ENCODE results near the gene HOXB4.

HOXB4 gene

DNA sequence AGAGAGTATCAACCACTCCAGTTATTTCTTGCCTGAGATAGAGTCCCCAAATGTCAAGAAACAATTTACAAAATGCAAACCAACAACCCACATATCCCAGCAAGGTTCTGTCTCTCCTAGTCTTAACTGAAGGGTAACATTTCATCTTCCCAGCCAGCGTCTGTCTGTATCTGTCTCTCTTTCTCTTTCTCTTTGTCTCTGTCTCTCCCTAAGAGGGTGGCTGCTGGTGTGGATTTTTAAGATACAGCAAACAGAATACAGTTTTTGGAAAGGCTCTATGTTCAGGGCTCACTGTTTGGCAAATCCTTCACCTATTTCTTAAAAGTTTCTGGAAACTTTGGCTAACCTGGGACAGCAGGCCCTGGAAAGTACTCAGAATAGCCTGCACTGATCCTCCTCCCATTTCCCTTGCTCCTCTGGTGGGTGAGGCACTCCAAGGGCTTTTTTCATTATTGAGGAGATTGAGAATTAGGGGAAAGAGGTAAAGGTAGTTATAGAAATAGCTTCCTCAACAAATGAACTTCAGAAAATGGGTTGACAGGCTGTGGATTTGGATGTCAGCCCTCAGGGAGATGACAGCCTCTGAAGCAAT is 6.2 kb downstream of the HOXB4 start:
- no peak for DNase-seq (ENCODE audit: low read depth)

DNA sequence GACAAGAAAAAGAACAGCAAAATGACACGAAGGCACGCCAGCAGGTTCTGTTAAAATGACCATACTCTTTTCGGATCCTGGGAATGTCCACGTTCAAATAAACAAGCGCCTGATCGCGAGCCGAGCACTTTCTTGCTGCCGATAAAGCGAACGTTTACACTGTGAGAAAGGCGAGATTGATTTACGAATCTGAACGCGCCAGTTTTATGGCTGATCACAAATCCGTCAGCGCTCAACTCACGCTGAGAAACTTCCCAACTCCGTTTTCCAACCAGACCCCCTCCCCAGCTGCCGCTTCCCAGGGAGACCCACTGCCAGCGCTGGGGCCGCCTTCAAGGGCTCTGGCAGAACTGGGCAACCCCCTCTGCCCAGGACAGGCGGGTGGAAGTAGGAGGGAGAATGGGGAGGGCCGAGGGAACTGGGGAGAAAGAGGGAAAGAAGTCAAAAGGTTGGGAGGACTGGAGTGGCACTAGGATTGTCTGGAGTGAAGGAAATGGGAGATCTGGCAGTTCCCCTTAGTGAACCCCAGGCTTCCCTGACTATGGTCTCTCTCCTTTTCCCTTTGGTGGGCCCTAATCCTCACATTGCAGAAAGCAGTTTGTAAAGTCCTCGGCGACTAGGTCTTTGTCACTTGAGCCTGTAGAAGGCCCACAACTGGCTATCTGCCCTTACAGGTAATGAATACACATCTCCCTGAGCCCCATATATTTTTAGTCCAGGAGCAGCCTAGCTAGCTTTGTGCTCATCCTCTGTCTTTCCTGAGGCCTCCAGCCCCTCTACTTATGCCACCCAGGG is 6.9 kb downstream of the HOXB4 start:
- DNase-seq (ENCODE audit: low read depth): no peak

DNA sequence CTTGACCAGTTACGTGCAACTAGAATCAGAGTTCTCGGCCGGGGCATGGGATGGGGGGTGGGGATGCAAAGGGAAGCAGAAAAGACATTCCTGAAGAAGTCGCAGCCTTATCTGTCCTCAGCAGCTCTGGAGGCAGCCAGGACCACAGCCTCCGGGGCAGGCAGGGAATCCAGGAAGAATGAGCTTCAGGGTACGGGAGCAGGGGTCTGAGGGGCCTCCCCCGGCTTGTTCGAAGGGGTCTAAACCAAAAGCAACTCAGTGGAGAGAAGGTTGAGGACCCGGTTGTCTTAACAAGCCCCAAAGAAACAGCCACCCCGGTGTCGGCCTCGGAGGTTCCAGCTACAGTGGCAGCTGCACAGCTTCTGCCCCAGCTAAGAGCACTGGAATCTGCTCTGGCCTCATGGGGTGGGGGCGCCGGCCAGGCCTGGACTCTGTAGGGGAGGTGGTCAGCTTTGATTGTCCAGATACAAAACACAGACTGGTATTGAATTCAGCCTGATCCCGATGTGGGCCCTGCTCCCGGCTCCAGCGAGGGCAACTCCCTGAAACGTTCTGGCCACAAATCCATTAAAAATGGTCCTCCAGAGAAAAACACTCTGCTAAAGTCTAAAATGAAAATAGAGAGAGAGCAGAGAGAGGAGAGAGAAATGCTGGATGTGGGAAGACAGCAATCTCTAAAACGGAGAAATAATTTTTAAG is 7.7 kb downstream of the HOXB4 start:
- no peak for DNase-seq (ENCODE audit: low read depth)

DNA sequence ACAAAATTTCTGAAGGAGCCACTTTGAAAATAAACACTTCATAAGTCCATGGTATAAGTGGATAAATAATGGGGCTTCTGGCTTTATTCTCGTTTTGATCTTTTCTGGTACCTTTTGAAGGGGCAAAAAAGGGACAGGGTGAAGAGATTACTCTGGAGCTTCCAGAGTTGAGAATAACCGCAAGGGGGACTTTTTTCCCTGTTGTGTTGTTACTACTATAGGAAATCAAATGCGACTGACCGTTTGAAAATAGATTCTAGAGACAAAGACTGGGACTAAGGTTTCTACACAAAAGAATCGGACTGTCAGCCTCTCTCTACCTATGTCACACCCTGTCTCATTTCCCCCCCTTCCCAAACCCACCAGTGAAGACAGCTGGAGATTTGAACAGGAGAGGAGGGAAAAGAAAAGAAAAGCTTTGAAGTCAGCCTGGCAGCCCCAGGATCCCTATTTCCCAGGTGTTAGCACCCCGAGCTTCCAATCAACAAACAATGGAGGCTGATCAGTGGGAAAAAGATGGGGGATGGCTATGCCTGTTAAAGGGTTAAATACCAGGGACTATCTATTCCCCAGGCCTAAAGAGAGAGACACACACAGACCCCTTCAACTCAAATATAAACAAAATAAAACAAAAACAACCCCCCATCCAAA is 8.4 kb downstream of the HOXB4 start:
- DNase-seq (ENCODE audit: low read depth): no peak

DNA sequence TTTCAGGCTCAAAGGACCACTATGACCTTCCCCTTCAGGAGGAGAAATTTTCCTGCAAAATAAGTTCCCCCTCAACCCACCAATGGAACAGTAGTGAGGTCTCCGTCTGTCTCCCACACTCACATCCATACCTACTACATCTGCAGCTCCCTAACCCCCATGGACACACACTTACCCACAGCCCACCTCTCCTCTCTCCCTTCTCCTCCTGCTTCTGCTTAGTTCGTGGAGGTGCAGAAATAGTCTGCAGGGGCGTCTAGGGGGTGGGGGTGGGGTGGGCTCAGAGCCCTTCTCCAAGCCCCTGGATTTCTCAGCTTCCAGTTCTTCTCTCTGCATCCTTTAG is 8.9 kb downstream of the HOXB4 start:
- DNase-seq (ENCODE audit: low read depth): no peak

DNA sequence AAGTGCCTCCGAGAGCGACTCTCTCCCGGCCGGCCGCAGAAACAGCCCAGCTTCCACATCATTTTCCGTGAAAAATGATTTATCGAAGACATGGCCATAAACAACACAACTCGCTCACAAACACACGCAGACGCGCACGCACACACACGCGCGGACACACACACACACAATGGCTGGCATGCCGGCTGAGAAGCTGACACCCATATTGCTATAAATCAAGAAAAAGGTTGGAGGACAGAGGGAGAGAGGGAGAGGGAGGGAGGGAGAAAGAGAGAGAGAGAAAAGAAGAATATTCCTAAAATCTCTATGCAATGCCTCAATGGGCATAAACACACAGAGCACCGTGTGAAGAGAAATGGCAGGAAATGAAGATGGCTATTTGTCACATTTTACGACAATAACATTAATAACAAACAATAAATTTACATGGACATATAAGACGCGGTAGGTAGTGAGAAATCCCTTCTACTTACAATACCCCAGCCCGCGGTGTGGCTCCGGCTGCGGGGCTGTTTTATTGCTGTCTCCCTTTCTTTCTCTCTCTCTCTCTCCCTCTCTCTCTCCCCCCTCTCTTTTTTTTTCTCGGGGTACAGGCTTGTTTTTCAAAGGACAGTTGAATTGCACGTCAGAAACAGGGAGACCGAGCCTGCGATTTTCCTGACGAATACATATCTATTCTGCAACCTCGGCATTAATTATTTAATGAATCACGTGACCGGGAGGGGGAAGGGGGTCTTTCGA is 9.5 kb downstream of the HOXB4 start:
- no peak for DNase-seq (ENCODE audit: low read depth)

DNA sequence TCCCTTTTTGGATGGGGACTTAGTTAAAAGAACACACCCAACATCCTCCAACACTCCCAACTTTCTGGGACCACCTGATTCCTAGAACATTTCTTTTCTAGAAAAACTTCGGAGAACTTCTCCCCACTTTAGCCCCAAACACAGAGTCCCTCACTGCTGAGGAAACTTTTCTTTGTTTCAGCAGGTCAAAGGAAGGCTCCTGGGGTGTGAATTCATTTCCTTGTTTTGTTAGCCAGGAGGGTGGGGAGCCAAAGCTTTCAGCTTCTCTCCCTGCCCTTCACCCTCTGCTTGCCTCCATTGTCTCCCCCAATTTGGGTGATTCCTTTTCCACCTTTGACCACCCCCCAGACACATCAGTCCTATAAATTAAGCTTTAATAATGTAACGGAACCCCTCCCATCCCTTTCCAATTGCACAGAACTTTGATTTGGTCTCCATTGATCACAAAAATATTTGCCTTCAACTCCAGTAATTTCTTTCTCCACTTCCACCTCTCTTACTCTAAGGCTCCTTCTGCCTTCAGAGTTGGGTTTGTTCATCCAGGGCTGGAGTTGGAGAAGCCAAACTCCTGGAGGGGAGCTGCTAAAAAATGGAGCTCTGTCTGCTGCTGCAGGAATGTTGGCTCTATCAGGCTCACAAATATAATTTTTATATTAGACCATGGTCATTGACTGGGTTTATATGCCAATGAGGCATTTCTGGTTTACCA is 10.3 kb downstream of the HOXB4 start:
- no peak for DNase-seq (ENCODE audit: low read depth)

DNA sequence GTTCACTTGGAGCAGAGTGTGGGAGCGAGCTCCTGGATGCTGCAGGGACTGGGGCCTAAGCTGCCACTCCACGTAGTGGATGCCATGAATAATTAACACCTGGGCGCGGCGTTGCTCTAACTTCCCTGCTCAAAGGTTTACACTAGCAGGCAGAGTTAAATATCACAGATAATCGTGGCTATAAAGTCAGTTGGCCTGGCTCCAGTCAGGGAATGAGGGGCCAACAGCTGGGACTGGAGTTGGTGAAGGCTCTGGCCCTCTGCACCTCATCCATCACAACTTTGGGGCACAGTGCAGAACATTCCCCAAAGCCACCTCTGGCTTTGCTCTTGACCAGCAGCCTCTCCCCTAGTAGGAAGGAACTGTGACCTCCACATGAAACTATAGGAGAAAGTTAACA is 10.9 kb downstream of the HOXB4 start:
- no peak for DNase-seq (ENCODE audit: low read depth)

DNA sequence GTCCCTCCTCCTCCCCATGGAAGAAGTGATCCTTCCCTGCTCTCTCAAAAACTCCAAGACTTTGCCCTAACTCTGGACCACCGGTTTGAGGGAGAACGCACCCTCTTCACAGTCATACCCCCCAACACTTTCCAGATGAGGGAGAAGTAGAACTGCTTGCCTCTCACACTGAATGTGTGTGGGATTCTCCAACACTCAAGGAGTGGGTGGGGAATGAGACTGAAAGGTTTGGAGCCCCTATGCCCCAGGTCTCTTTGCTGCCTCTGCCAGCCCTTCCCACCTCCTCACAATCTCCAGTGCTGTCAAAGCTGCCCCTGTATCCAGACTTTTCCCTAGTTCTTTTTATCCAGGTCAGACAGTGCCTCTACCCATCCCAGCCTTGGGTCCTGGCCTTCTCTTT is 11.4 kb downstream of the HOXB4 start:
- DNase-seq (ENCODE audit: low read depth): no peak

DNA sequence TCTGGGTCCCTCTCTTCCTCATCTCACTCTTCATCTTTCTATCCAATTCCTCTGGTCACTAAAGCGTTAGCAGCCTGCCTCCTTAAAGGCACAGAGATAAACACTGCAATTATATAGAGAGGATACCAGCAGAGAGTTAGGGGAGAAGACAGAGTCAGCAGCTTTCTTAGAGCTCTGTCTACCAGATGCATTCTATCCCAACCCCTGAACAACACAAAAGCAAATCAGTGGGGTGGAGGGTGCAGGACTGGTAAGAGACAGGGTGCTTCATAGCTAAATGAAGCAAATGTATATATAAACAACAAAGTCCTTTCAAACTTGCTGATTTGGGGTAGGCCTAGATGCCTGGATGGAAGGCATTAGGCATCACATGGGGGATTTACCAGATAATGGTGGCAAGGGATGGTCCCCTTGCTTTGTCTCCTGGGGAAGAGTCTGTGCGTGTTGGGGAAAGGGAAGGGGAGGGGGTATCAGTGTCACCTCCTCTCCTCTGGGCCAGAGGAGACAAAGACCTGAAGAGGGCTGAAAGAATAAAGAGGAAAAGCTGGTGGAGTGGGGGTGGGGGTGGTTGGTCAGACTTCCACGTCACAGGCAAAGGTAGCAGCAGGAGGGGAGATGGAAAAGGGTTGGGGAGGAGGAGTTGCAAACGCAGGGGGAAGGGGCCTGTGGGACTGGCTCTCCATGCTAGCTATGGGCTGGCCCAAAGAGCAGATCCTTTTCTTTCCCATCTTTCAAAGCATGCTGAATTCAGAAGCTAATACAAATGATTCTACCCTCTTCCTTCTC is 12.0 kb downstream of the HOXB4 start:
- DNase-seq (ENCODE audit: low read depth): no peak

DNA sequence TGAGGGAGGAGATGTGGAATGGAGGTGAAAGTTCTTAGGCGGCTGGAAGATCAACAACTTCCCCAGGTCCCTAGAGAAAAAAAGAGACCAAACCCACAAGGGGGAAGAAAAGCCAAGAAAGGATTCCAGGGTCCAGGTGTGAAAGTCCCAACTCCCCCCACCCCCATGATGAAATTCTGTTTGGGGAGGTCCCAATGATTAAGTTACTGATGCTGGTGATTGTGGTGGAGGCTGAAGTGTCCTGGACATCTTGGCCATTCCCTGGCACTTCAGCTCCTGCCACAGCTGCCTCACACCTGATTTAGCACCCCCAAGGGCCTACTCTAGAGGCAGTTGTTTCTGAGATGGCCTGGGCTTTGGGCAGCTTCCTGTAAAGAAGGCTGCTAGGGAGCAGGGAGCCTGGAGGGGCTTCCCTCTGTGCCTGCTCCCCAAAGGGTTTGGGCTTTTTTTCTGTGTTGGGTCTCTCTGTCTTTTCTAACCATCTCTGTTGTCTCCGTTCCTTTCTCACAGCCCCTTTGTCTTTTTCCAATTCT is 13.1 kb downstream of the HOXB4 start:
- DNase-seq (ENCODE audit: low read depth): no peak

DNA sequence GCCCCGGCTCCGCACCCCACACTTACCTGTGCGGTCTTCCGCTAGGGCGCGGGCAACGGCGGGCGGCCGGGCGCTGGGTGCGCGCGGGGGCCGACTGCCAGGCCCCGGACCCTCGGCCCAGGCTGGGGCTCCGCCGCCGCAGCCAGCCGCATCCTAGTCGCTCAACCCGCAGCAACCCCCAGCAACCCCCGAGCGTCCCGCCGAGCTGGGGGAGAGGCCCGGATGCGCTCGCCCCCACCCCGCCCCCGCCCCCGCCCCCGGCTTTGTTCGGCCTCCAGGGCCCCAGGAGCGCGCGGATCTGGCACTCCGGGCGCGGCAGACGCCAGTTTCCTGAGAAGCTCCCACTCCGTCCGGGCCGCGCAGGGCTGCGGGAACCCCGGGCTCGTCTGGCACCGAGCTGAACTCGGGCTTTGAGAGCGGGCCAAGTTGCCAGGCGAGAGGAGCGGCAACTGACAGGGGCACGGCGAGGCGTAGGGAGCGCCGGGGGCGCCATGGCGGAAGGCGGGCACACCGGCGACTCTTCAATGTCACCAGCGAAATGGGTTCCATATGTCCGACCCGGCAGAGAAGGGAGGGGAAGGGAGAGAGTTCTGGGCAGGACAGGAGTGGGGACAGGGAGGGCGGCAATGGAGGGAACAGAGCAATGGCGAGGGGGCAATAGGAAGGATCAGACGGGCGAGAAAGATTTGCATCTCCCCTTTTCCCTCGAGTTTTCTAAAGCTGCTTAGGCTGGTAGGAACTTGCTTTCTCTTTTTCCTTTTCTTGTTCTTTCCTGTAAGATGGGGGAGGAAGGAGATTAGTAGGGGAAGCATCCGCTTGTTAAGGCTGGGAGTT is 13.7 kb downstream of the HOXB4 start:
- DNase-seq (ENCODE audit: low read depth): no peak

DNA sequence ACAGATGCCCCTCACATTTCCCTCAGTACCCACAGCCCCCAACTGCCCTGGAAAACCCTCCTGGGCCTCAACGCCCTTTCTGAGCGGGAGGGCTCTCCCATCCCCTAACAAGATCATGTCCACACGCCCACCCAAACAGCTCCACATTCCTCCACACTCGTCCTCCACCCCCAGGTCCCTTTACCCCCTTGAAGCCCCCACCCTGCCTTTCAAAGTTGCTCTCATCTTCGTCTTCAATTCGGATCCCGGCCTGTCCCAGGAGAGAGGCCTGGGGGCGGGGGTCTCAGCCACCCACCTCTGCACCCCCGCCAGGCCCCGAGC is 14.3 kb downstream of the HOXB4 start:
- DNase-seq (ENCODE audit: low read depth): no peak

DNA sequence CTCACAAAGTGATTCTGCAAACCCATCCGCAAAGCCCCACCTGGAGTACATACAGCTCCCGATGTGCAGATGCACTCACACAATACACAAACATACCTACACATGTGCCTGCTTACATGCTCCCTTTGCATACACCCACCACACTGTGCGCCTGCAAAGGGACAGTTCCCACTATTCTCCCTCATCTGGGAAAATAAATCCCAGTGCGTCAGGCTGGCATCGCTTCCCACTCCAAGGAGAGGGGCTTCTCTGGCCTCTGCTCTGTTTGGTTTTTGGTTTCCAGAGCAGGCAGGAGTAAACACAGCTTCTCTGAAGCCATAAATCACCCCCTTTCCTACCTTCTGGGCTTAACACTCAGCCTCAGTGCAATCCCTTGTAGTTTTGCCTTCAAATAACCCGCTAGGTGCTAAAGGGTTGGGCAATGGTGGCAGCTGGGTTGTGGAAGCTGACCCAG is 14.7 kb downstream of the HOXB4 start:
- DNase-seq (ENCODE audit: low read depth): no peak

DNA sequence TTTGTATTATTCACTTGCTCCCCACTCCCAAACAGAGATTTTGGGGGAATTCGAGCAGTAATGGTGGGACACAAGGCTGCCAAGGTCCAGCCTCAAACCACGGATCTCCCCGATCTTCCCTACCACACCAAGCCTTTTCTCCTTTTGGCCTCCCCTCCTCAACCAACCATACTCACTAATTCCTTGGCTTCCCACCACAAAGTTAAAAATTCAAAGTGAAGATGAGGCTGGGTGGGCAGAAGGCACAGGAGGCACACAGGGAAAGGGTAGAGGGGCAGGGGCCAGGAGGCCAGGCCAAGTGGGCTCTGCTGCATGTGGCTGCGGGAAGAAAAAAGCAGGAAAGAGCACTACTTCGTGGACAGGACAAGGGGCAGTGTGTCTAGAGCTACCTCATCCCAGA is 15.2 kb downstream of the HOXB4 start:
- DNase-seq (ENCODE audit: low read depth): no peak

DNA sequence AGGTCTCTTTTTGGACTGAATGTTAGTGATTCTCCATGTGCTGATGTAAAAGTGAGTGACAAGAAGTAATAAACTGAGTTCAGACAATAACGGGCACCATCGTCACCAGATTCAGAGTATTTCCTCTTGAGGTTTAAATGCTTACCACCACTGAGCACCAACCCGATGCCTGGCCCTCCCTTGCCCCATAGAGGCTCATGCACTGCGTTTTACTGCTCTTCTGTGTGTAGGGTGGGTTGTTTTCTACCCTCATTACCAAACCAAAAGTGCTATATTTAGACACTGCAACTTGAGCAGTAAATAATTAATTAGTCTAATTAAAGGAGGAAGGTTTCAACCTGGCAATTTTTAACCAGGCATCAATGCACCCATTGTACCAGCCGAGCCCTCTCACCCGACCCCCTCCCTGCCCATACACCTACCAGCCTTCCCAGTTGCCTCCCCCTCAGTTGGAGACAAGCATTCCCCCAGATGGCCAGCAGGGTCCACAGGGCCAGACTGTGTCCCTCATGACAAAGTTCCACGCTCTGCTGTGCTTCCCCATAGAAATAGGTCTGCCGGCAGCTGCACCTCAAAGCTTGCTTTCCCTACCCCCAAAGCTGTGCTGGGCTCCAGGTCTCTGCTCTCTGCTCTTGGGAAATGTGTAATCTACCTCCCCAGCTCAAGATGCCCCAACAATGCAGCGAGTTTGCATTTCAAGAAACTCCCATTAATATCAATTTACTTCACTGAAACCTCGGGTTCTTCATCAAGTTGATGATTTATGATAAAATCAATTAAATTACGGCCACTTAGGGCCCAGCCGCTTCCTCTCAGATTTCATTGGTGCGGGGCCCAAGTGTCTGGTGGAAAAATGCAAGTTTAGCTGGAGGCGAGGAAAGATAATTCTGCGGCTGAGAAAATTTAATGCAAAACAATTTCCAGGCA is 16.0 kb downstream of the HOXB4 start:
- DNase-seq (ENCODE audit: low read depth): no peak

DNA sequence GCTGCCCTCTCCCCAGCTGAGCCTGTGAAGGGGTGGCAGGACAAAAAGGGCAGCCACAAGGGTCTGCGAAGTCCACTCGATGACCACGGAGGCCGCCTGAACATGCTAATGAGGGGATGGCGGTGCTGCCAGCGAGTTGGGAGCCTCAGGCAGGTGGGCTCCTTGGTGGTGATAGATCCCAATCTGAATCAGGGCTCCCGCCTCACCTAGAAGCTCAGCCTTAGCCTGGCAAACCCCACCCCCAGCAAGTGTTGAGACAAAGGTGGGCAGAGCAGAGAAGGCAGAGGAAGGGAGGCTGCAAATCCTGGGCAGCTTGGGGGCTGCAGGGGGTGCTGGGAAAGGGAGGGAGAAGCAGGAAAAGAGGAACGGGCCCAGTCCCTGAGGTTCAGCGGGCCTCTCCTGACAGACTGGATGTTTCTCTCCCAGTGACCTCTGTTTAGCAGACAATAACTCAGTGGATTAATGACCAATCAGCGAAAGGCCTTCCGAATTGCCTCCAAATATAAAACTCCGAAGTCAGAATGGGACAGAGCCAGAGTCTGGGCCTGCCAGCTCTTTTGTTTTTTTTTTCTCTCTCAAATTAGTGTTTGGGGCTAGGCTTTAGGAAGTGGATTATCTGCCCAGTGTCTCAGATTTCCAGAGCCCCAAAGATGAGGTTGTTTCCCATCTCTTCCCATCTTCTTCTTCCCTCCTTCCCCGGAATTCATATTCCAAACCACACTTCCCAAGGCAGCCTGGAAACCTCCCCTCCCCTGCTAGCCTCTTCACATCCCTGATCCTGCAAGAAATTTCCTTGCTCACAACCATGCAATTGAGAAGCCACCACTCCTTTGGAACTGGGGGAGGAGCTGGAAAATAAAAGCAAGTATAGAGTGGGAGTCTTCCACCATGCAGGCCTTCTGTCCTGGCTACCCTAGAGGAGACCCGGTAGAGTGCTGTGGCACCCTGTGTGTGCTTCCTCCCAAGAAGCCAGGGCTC is 18.0 kb downstream of the HOXB4 start:
- no peak for DNase-seq (ENCODE audit: low read depth)

Measured in T follicular helper cell (primary cell).